Panc1 (cell line): ENCODE measurements around the gene SYTL5.

Experiments used
- POLR2AphosphoS5 ChIP-seq: IDR thresholded peaks from 2 replicates; pipeline ENCODE4 v1.6.1; 2012; ENCODE audit warnings: mild to moderate bottlenecking, low read depth, low read length, moderate library complexity
- TCF7L2 ChIP-seq: IDR thresholded peaks from 2 replicates; pipeline ENCODE4 v1.6.1; 2011; ENCODE audit warnings: mild to moderate bottlenecking, low read depth, low read length, inconsistent platforms
- TF ChIP-seq, protein P1 (sequence below): fragments of 450-650 bp; IDR thresholded peaks from 2 replicates; pipeline ENCODE4 v1.5.1; 2017; ENCODE audit warnings: mild to moderate bottlenecking

DNA sequence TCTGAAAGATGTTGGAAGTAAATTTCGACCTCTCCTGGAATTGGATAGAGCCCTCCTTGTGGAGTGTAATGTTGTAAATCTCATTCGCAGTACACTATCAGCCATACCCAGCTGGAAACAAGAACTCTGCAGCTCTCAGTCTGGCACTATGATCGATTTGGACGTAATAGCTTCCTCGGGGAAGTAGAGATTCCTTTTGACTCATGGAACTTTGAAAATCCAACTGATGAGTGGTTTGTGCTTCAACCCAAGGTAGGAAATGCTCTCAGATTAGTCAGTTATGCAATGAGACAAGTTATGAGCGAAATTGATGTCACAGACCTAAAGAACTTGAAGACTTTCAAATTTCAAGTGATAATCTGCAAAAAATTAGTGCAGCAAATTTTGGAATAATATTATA, 103.9 kb downstream of the SYTL5 start:
- TF ChIP-seq, protein P1, sequence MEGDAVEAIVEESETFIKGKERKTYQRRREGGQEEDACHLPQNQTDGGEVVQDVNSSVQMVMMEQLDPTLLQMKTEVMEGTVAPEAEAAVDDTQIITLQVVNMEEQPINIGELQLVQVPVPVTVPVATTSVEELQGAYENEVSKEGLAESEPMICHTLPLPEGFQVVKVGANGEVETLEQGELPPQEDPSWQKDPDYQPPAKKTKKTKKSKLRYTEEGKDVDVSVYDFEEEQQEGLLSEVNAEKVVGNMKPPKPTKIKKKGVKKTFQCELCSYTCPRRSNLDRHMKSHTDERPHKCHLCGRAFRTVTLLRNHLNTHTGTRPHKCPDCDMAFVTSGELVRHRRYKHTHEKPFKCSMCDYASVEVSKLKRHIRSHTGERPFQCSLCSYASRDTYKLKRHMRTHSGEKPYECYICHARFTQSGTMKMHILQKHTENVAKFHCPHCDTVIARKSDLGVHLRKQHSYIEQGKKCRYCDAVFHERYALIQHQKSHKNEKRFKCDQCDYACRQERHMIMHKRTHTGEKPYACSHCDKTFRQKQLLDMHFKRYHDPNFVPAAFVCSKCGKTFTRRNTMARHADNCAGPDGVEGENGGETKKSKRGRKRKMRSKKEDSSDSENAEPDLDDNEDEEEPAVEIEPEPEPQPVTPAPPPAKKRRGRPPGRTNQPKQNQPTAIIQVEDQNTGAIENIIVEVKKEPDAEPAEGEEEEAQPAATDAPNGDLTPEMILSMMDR = no peak
- TF ChIP-seq TCF7L2 = no peak
- TF ChIP-seq POLR2AphosphoS5 = no peak
